GM23338 (cell line): Measurements from ENCODE around the gene EMCN. TPM values are rescaled to one million over a fixed set of nuclear protein-coding genes. Genes with fewer than 3 reads are reported as not detected.

ENCODE experiments used
- ATAC-seq: fragments of 200-7000 bp; cut with Tn5 transposase; 3 replicates; pipeline ENCODE4 v1.9.1; 2020
- DNase-seq: peaks from one replicate; pipeline ENCODE4 v3.0.0-alpha.2; 2015; ENCODE audit warnings: low spot score
- H2AFZ ChIP-seq: fragments of 200-600 bp; sonication (generic); 2 replicates; pipeline ENCODE4 v1.8.0; 2016; ENCODE audit warnings: antibody characterized with exemption, mild to moderate bottlenecking, moderate library complexity
- H3F3A ChIP-seq: fragments of 200-600 bp; sonication (generic); replicated peaks from 2 replicates; pipeline ENCODE4 v1.8.0; 2017; ENCODE audit warnings: antibody characterized with exemption, mixed run types, low read depth
- H3K27ac ChIP-seq: fragments of 200-600 bp; sonication (generic); 2 replicates; pipeline ENCODE4 v1.6.1; 2016; ENCODE audit warnings: low read depth
- H3K27me3 ChIP-seq: fragments of 200-600 bp; sonication (generic); 2 replicates; pipeline ENCODE4 v1.8.0; 2016; ENCODE audit warnings: mild to moderate bottlenecking, mixed run types, moderate library complexity; ENCODE audit not compliant: insufficient read depth
- H3K36me3 ChIP-seq: fragments of 200-600 bp; sonication (generic); 2 replicates; pipeline ENCODE4 v1.8.0; 2016; ENCODE audit warnings: mild to moderate bottlenecking; ENCODE audit not compliant: insufficient read depth
- H3K4me1 ChIP-seq: fragments of 200-600 bp; sonication (generic); 2 replicates; pipeline ENCODE4 v1.8.0; 2016; ENCODE audit warnings: mild to moderate bottlenecking, moderate library complexity; ENCODE audit not compliant: insufficient read depth
- H3K4me2 ChIP-seq: fragments of 200-600 bp; sonication (generic); 2 replicates; pipeline ENCODE4 v1.7.1; 2017; ENCODE audit warnings: mixed run types
- H3K4me3 ChIP-seq: fragments of 200-600 bp; sonication (generic); 2 replicates; pipeline ENCODE4 v1.6.1; 2016; ENCODE audit warnings: mixed run types
- H3K79me2 ChIP-seq: fragments of 200-600 bp; sonication (generic); replicated peaks from 2 replicates; pipeline ENCODE4 v1.8.0; 2017; ENCODE audit warnings: mild to moderate bottlenecking; ENCODE audit not compliant: insufficient read depth
- H3K9me2 ChIP-seq: fragments of 200-600 bp; sonication (generic); 2 replicates; pipeline ENCODE4 v1.8.0; 2017; ENCODE audit not compliant: insufficient read depth
- H4K20me1 ChIP-seq: fragments of 200-600 bp; sonication (generic); replicated peaks from 2 replicates; pipeline ENCODE4 v1.8.0; 2017; ENCODE audit warnings: mild to moderate bottlenecking; ENCODE audit not compliant: insufficient read depth
- H3K27ac Mint-ChIP-seq: 2 replicates; pipeline ENCODE4 v1.8.0; 2020; ENCODE audit warnings: inconsistent platforms, mild to moderate bottlenecking, moderate library complexity, mixed read lengths
- H3K27me3 Mint-ChIP-seq: 3 replicates; pipeline ENCODE4 v1.8.0; 2022; ENCODE audit warnings: low read depth, mild to moderate bottlenecking, moderate library complexity, mixed read lengths, inconsistent platforms; ENCODE audit not compliant: insufficient read depth, poor library complexity
- H3K36me3 Mint-ChIP-seq: 3 replicates; pipeline ENCODE4 v1.8.0; 2021; ENCODE audit warnings: low read depth, mild to moderate bottlenecking, inconsistent platforms, moderate library complexity, mixed read lengths
- H3K4me1 Mint-ChIP-seq: 3 replicates; pipeline ENCODE4 v1.8.0; 2020; ENCODE audit warnings: mild to moderate bottlenecking, inconsistent platforms, mixed read lengths
- H3K4me3 Mint-ChIP-seq: 3 replicates; pipeline ENCODE4 v1.8.0; 2021; ENCODE audit warnings: moderate library complexity, mild to moderate bottlenecking, inconsistent platforms, mixed read lengths
- H3K9me3 Mint-ChIP-seq: 3 replicates; pipeline ENCODE4 v1.8.0; 2020; ENCODE audit warnings: moderate library complexity, mild to moderate bottlenecking, inconsistent platforms, mixed read lengths
- ETS1 ChIP-seq: IDR thresholded peaks from 2 replicates; pipeline ENCODE4 v1.6.1; 2016; ENCODE audit warnings: antibody characterized with exemption
- JUNB ChIP-seq: IDR thresholded peaks from one replicate; pipeline ENCODE4 v1.6.1; 2016; ENCODE audit warnings: antibody characterized with exemption; ENCODE audit not compliant: unreplicated experiment
- NANOG ChIP-seq: IDR thresholded peaks from 2 replicates; pipeline ENCODE4 v1.6.1; 2016; ENCODE audit warnings: antibody characterized with exemption, borderline replicate concordance
- POLR2AphosphoS5 ChIP-seq: IDR thresholded peaks from 2 replicates; pipeline ENCODE4 v1.6.1; 2016; ENCODE audit warnings: antibody characterized with exemption, low read depth
- REST ChIP-seq: IDR thresholded peaks from one replicate; pipeline ENCODE4 v1.6.1; 2018; ENCODE audit warnings: antibody characterized with exemption; ENCODE audit not compliant: unreplicated experiment
- STAT1 ChIP-seq: IDR thresholded peaks from one replicate; pipeline ENCODE4 v1.6.1; 2016; ENCODE audit warnings: antibody characterized with exemption; ENCODE audit not compliant: unreplicated experiment
- ZNF114 ChIP-seq: fragments of 250-450 bp; sonication (Bioruptor Pico); IDR thresholded peaks from 2 replicates; pipeline ENCODE4 v1.5.0; 2020; ENCODE audit warnings: mild to moderate bottlenecking, moderate library complexity
- ZNF331 ChIP-seq: fragments of 250-450 bp; sonication (Bioruptor Pico); IDR thresholded peaks from 2 replicates; pipeline ENCODE4 v1.5.0; 2020; ENCODE audit warnings: low read depth, mild to moderate bottlenecking, moderate library complexity
- ZNF462 ChIP-seq: fragments of 250-450 bp; sonication (Bioruptor Pico); IDR thresholded peaks from 2 replicates; pipeline ENCODE4 v1.5.0; 2020; ENCODE audit warnings: mild to moderate bottlenecking, moderate library complexity
- polyA plus RNA-seq: library from polyadenylated mRNA; unstranded; fragments of >200 nt; fragmentation: Nextera tagmentation; extraction: Ambion mirVana; gene quantifications from 2 replicates; pipeline ENCODE4 v1.2.1, GENCODE V29; 2016
- total RNA-seq: library from RNA; depleted of rRNA; stranded (reverse); fragments of >200 nt; shearing (Covaris generic); gene quantifications from 2 replicates; pipeline ENCODE4 v1.2.3, GENCODE V29; 2014

EMCN gene
- total and polyA plus RNA-seq, 2 experiments from 2014 or later: not detected

GRCh38 chr4:100511896-100512295 lies 5.9 kb downstream of the EMCN start (continued):
- TF ChIP-seq REST: no peak

GRCh38 chr4:100510551-100510950 lies 7.3 kb downstream of the EMCN start:
- H3K27ac ChIP-seq: no peak overlapping the region
- peaks cover 2% of the 10 kb centered on the region; the same call in 1 of the 2 replicates for H3K4me1 ChIP-seq
- no peaks in the 10 kb centered on the region for H3F3A ChIP-seq
- H3K36me3 Mint-ChIP-seq: no peaks in the 10 kb centered on the region
- no peak overlapping the region for H3K27ac Mint-ChIP-seq
- peaks cover 5% of the 10 kb centered on the region for H3K4me1 Mint-ChIP-seq
- H3K27me3 Mint-ChIP-seq: no peaks in the 10 kb centered on the region
- no peaks in the 10 kb centered on the region for H3K79me2 ChIP-seq
- H2AFZ ChIP-seq: no peak overlapping the region
- DNase-seq (no peak), ATAC-seq (no peak)
- H4K20me1 ChIP-seq: no peaks in the 10 kb centered on the region
- H3K27me3 ChIP-seq: no peaks in the 10 kb centered on the region
- no peak overlapping the region for H3K4me3 Mint-ChIP-seq
- H3K4me3 ChIP-seq: no peak overlapping the region
- H3K9me3 Mint-ChIP-seq: no peaks in the 10 kb centered on the region
- no peak overlapping the region for H3K4me2 ChIP-seq
- no peaks in the 10 kb centered on the region for H3K9me2 ChIP-seq
- no peaks in the 10 kb centered on the region for H3K36me3 ChIP-seq
- TF ChIP-seq POLR2AphosphoS5 (no peak), STAT1 (no peak), JUNB (no peak), ZNF331 (no peak), REST (no peak), ETS1 (no peak), ZNF114 (CRISPR knock-in tag) (no peak), NANOG (no peak), ZNF462 (CRISPR knock-in tag) (no peak)
